RWPE2 (cell line): ENCODE measurements around the gene ABCC9.

ENCODE experiments used
- ATAC-seq: fragments of 200-7000 bp; cut with Tn5 transposase; 3 replicates; pipeline ENCODE4 v1.9.1; 2021; ENCODE audit warnings: low read depth
- DNase-seq: peaks from one replicate; pipeline ENCODE4 v3.0.0-alpha.2; 2020; ENCODE audit warnings: low spot score
- H3K27ac ChIP-seq: fragments of 450-650 bp; 2 replicates; pipeline ENCODE4 v1.5.1; 2017; ENCODE audit warnings: mild to moderate bottlenecking; ENCODE audit not compliant: poor library complexity, severe bottlenecking
- H3K27me3 ChIP-seq: fragments of 250-450 bp; sonication (Bioruptor Pico); 2 replicates; pipeline ENCODE4 v1.5.1; 2021; ENCODE audit warnings: mild to moderate bottlenecking, moderate library complexity; ENCODE audit not compliant: insufficient read depth, poor library complexity, severe bottlenecking
- H3K36me3 ChIP-seq: fragments of 250-450 bp; sonication (Bioruptor Pico); 2 replicates; pipeline ENCODE4 v1.5.1; 2020; ENCODE audit warnings: low read depth, mild to moderate bottlenecking, moderate library complexity
- H3K4me1 ChIP-seq: fragments of 250-450 bp; sonication (Bioruptor Pico); 2 replicates; pipeline ENCODE4 v1.5.1; 2021; ENCODE audit warnings: mild to moderate bottlenecking, moderate library complexity; ENCODE audit not compliant: insufficient read depth, poor library complexity, severe bottlenecking
- H3K4me3 ChIP-seq: fragments of 250-450 bp; sonication (Bioruptor Pico); 2 replicates; pipeline ENCODE4 v1.5.1; 2021; ENCODE audit warnings: mild to moderate bottlenecking, moderate library complexity; ENCODE audit not compliant: severe bottlenecking
- H3K9me3 ChIP-seq: fragments of 250-450 bp; sonication (Bioruptor Pico); 2 replicates; pipeline ENCODE4 v1.5.1; 2021; ENCODE audit warnings: mild to moderate bottlenecking, moderate library complexity; ENCODE audit not compliant: severe bottlenecking
- CTCF ChIP-seq: fragments of 450-650 bp; IDR thresholded peaks from one replicate; pipeline ENCODE4 v1.5.1; 2017; ENCODE audit warnings: mild to moderate bottlenecking, moderate library complexity; ENCODE audit not compliant: poor library complexity, severe bottlenecking

The ABCC9 gene

GRCh38 chr12:21764950-21765349 is 176.3 kb downstream of the ABCC9 start:
- Histone ChIP-seq H3K4me3 (no peak overlapping the region), H3K4me1 (no peaks in the 10 kb centered on the region), H3K27ac (no peak overlapping the region), H3K9me3 (no peaks in the 10 kb centered on the region), H3K27me3 (no peaks in the 10 kb centered on the region), H3K36me3 (no peaks in the 10 kb centered on the region)
- ATAC-seq = no peak
- DNase-seq = no peak
- no peak for TF ChIP-seq CTCF

- ATAC-seq = no peak
These were observed 177.2 kb downstream of the ABCC9 start for GRCh38 chr12:21764065-21764464.

GRCh38 chr12:21763531-21763930 is 177.7 kb downstream of the ABCC9 start:
- no peak for TF ChIP-seq CTCF
- Histone ChIP-seq H3K36me3 (no peaks in the 10 kb centered on the region), H3K27me3 (no peaks in the 10 kb centered on the region), H3K27ac (no peak overlapping the region), H3K4me1 (no peaks in the 10 kb centered on the region), H3K9me3 (no peaks in the 10 kb centered on the region), H3K4me3 (no peak overlapping the region)
- ATAC-seq (no peak), DNase-seq (no peak)

More at GRCh38 chr12:21764065-21764464, 177.2 kb downstream of the ABCC9 start:
- H3K9me3 ChIP-seq = no peaks in the 10 kb centered on the region
- no peak for DNase-seq
- H3K4me3 ChIP-seq = no peak overlapping the region
- H3K27me3 ChIP-seq = no peaks in the 10 kb centered on the region
- no peak for TF ChIP-seq CTCF
- H3K27ac ChIP-seq = no peak overlapping the region
- no peaks in the 10 kb centered on the region for H3K36me3 ChIP-seq
- no peaks in the 10 kb centered on the region for H3K4me1 ChIP-seq

- Histone ChIP-seq H3K27me3 (no peaks in the 10 kb centered on the region), H3K27ac (no peak overlapping the region), H3K4me1 (no peaks in the 10 kb centered on the region), H3K36me3 (no peaks in the 10 kb centered on the region), H3K9me3 (no peaks in the 10 kb centered on the region), H3K4me3 (no peak overlapping the region)
- DNase-seq (no peak), ATAC-seq (no peak)
- TF ChIP-seq CTCF = no peak
These were observed 181.5 kb downstream of the ABCC9 start for GRCh38 chr12:21759737-21760136.

- H3K4me3 ChIP-seq = no peak overlapping the region
- no peaks in the 10 kb centered on the region for H3K9me3 ChIP-seq
- no peaks in the 10 kb centered on the region for H3K4me1 ChIP-seq
- DNase-seq (no peak), ATAC-seq (no peak)
- TF ChIP-seq CTCF = no peak
- H3K27me3 ChIP-seq = no peaks in the 10 kb centered on the region
- no peak overlapping the region for H3K27ac ChIP-seq
- H3K36me3 ChIP-seq = no peaks in the 10 kb centered on the region
These were observed 183.5 kb downstream of the ABCC9 start for GRCh38 chr12:21757735-21758134.
